ENCODE measurements around the gene MOB2. TPM values are rescaled to one million over a fixed set of nuclear protein-coding genes. Genes with fewer than 3 reads are reported as not detected.

Gene MOB2
- total RNA-seq, 2 experiments from 2014 or later = 22.4 to 27.5 TPM

- no peak overlapping the region for H3K27ac ChIP-seq (ENCODE audit: low read depth, low read length, poor library complexity, severe bottlenecking)
- no peak overlapping the region for H2AFZ ChIP-seq (ENCODE audit: low read length)
- no peaks in the 10 kb centered on the region for H3K9me3 ChIP-seq (ENCODE audit: low read length)
- no peaks in the 10 kb centered on the region for H3K9me2 ChIP-seq (ENCODE audit: insufficient read depth, low read length)
- no TSS peak for BruUV-seq (replicated peaks)
- ChIA-PET POLR2A (interaction anchor here (0.5 kb wide), 1 partner anchor 1602 kb away, joined by 4 read pairs; no protein-coding TSS in a partner anchor), CTCF (ENCODE audit: unreplicated experiment) (no interaction called here)
- H3K79me2 ChIP-seq (ENCODE audit: insufficient read depth, low read depth, low read length) = no peaks in the 10 kb centered on the region
- no peaks in the 10 kb centered on the region for H3K36me3 ChIP-seq (ENCODE audit: insufficient read depth, low read length)
- intact Hi-C loops (cut with micrococcal nuclease; ENCODE audit: unreplicated experiment) = no loop called here
- H4K20me1 ChIP-seq (ENCODE audit: insufficient read depth, low read length) = no peaks in the 10 kb centered on the region
- H3K4me3 ChIP-seq (ENCODE audit: low read depth, low read length, poor library complexity, severe bottlenecking) = no peak overlapping the region
- DNase-seq (ENCODE audit: low spot score) = no peak
- H3K4me2 ChIP-seq (ENCODE audit: low read length) = no peak overlapping the region
- TF ChIP-seq EZH2phosphoT487 (IDR thresholded peaks at IDR 0.05; ENCODE audit: borderline replicate concordance, low read depth, low read length) = no peak
- no peak for TF ChIP-seq CTCF (conservative IDR thresholded peaks at IDR 0.05; ENCODE audit: low read length)
- H3K4me1 ChIP-seq (ENCODE audit: insufficient read depth, low read length, poor library complexity, severe bottlenecking) = no peaks in the 10 kb centered on the region
Observed at GRCh38 chr11:1468473-1469066, 18.0 kb downstream of the MOB2 start.

GRCh38 chr11:1468002-1468401 is 18.6 kb downstream of the MOB2 start:
- Histone ChIP-seq H3K36me3 (ENCODE audit: insufficient read depth, low read length) (no peaks in the 10 kb centered on the region), H2AFZ (ENCODE audit: low read length) (no peak overlapping the region), H4K20me1 (ENCODE audit: insufficient read depth, low read length) (no peaks in the 10 kb centered on the region), H3K27ac (ENCODE audit: low read depth, low read length, poor library complexity, severe bottlenecking) (no peak overlapping the region), H3K79me2 (ENCODE audit: insufficient read depth, low read depth, low read length) (no peaks in the 10 kb centered on the region), H3K9me2 (ENCODE audit: insufficient read depth, low read length) (no peaks in the 10 kb centered on the region), H3K9me3 (ENCODE audit: low read length) (no peaks in the 10 kb centered on the region), H3K4me2 (ENCODE audit: low read length) (no peak overlapping the region), H3K4me3 (ENCODE audit: low read depth, low read length, poor library complexity, severe bottlenecking) (no peak overlapping the region), H3K4me1 (ENCODE audit: insufficient read depth, low read length, poor library complexity, severe bottlenecking) (no peaks in the 10 kb centered on the region)
- intact Hi-C loops (cut with micrococcal nuclease; ENCODE audit: unreplicated experiment) = no loop called here
- DNase-seq (ENCODE audit: low spot score) = no peak
- TF ChIP-seq CTCF (conservative IDR thresholded peaks at IDR 0.05; ENCODE audit: low read length) (no peak), EZH2phosphoT487 (IDR thresholded peaks at IDR 0.05; ENCODE audit: borderline replicate concordance, low read depth, low read length) (no peak)
- BruUV-seq (replicated peaks) = no TSS peak
- POLR2A ChIA-PET = no interaction called here
- CTCF ChIA-PET (ENCODE audit: unreplicated experiment) = no interaction called here

GRCh38 chr11:1467270-1467669 is 19.3 kb downstream of the MOB2 start:
- Histone ChIP-seq H3K4me2 (ENCODE audit: low read length) (no peak overlapping the region), H3K4me1 (ENCODE audit: insufficient read depth, low read length, poor library complexity, severe bottlenecking) (no peaks in the 10 kb centered on the region), H3K4me3 (ENCODE audit: low read depth, low read length, poor library complexity, severe bottlenecking) (no peak overlapping the region), H4K20me1 (ENCODE audit: insufficient read depth, low read length) (no peaks in the 10 kb centered on the region), H3K9me2 (ENCODE audit: insufficient read depth, low read length) (no peaks in the 10 kb centered on the region), H3K27ac (ENCODE audit: low read depth, low read length, poor library complexity, severe bottlenecking) (no peak overlapping the region), H2AFZ (ENCODE audit: low read length) (no peak overlapping the region), H3K9me3 (ENCODE audit: low read length) (no peaks in the 10 kb centered on the region), H3K36me3 (ENCODE audit: insufficient read depth, low read length) (no peaks in the 10 kb centered on the region), H3K79me2 (ENCODE audit: insufficient read depth, low read depth, low read length) (no peaks in the 10 kb centered on the region)
- intact Hi-C loops (cut with micrococcal nuclease; ENCODE audit: unreplicated experiment) = no loop called here
- no peak for DNase-seq (ENCODE audit: low spot score)
- no peak for TF ChIP-seq CTCF (conservative IDR thresholded peaks at IDR 0.05; ENCODE audit: low read length)
- no peak for TF ChIP-seq EZH2phosphoT487 (IDR thresholded peaks at IDR 0.05; ENCODE audit: borderline replicate concordance, low read depth, low read length)
- CTCF ChIA-PET (ENCODE audit: unreplicated experiment) = no interaction called here
- POLR2A ChIA-PET = no interaction called here
- no TSS peak for BruUV-seq (replicated peaks)
